GM23338 (cell line): ENCODE measurements around the gene CFAP299. TPM values are rescaled to one million over a fixed set of nuclear protein-coding genes. Genes with fewer than 3 reads are reported as not detected.

Source experiments
- ATAC-seq: fragments of 200-7000 bp; cut with Tn5 transposase; 3 replicates; pipeline ENCODE4 v1.9.1; 2020
- DNase-seq: peaks from one replicate; pipeline ENCODE4 v3.0.0-alpha.2; 2015; ENCODE audit warnings: low spot score
- H2AFZ ChIP-seq: fragments of 200-600 bp; sonication (generic); 2 replicates; pipeline ENCODE4 v1.8.0; 2016; ENCODE audit warnings: antibody characterized with exemption, mild to moderate bottlenecking, moderate library complexity
- H3F3A ChIP-seq: fragments of 200-600 bp; sonication (generic); replicated peaks from 2 replicates; pipeline ENCODE4 v1.8.0; 2017; ENCODE audit warnings: antibody characterized with exemption, mixed run types, low read depth
- H3K27ac ChIP-seq: fragments of 200-600 bp; sonication (generic); 2 replicates; pipeline ENCODE4 v1.6.1; 2016; ENCODE audit warnings: low read depth
- H3K27me3 ChIP-seq: fragments of 200-600 bp; sonication (generic); 2 replicates; pipeline ENCODE4 v1.8.0; 2016; ENCODE audit warnings: mild to moderate bottlenecking, mixed run types, moderate library complexity; ENCODE audit not compliant: insufficient read depth
- H3K36me3 ChIP-seq: fragments of 200-600 bp; sonication (generic); 2 replicates; pipeline ENCODE4 v1.8.0; 2016; ENCODE audit warnings: mild to moderate bottlenecking; ENCODE audit not compliant: insufficient read depth
- H3K4me1 ChIP-seq: fragments of 200-600 bp; sonication (generic); 2 replicates; pipeline ENCODE4 v1.8.0; 2016; ENCODE audit warnings: mild to moderate bottlenecking, moderate library complexity; ENCODE audit not compliant: insufficient read depth
- H3K4me2 ChIP-seq: fragments of 200-600 bp; sonication (generic); 2 replicates; pipeline ENCODE4 v1.7.1; 2017; ENCODE audit warnings: mixed run types
- H3K4me3 ChIP-seq: fragments of 200-600 bp; sonication (generic); 2 replicates; pipeline ENCODE4 v1.6.1; 2016; ENCODE audit warnings: mixed run types
- H3K79me2 ChIP-seq: fragments of 200-600 bp; sonication (generic); replicated peaks from 2 replicates; pipeline ENCODE4 v1.8.0; 2017; ENCODE audit warnings: mild to moderate bottlenecking; ENCODE audit not compliant: insufficient read depth
- H3K9me2 ChIP-seq: fragments of 200-600 bp; sonication (generic); 2 replicates; pipeline ENCODE4 v1.8.0; 2017; ENCODE audit not compliant: insufficient read depth
- H4K20me1 ChIP-seq: fragments of 200-600 bp; sonication (generic); replicated peaks from 2 replicates; pipeline ENCODE4 v1.8.0; 2017; ENCODE audit warnings: mild to moderate bottlenecking; ENCODE audit not compliant: insufficient read depth
- H3K27ac Mint-ChIP-seq: 2 replicates; pipeline ENCODE4 v1.8.0; 2020; ENCODE audit warnings: inconsistent platforms, mild to moderate bottlenecking, moderate library complexity, mixed read lengths
- H3K27me3 Mint-ChIP-seq: 3 replicates; pipeline ENCODE4 v1.8.0; 2022; ENCODE audit warnings: low read depth, mild to moderate bottlenecking, moderate library complexity, mixed read lengths, inconsistent platforms; ENCODE audit not compliant: insufficient read depth, poor library complexity
- H3K36me3 Mint-ChIP-seq: 3 replicates; pipeline ENCODE4 v1.8.0; 2021; ENCODE audit warnings: low read depth, mild to moderate bottlenecking, inconsistent platforms, moderate library complexity, mixed read lengths
- H3K4me1 Mint-ChIP-seq: 3 replicates; pipeline ENCODE4 v1.8.0; 2020; ENCODE audit warnings: mild to moderate bottlenecking, inconsistent platforms, mixed read lengths
- H3K4me3 Mint-ChIP-seq: 3 replicates; pipeline ENCODE4 v1.8.0; 2021; ENCODE audit warnings: moderate library complexity, mild to moderate bottlenecking, inconsistent platforms, mixed read lengths
- H3K9me3 Mint-ChIP-seq: 3 replicates; pipeline ENCODE4 v1.8.0; 2020; ENCODE audit warnings: moderate library complexity, mild to moderate bottlenecking, inconsistent platforms, mixed read lengths
- CREB1 ChIP-seq: fragments of 250-450 bp; sonication (Bioruptor Pico); IDR thresholded peaks from 2 replicates; pipeline ENCODE4 v1.5.0; 2020; ENCODE audit warnings: low read depth, mild to moderate bottlenecking, moderate library complexity
- EZH2 ChIP-seq: fragments of 200-600 bp; sonication (generic); IDR thresholded peaks from one replicate; pipeline ENCODE4 v1.8.0; 2017; ENCODE audit warnings: antibody characterized with exemption, mild to moderate bottlenecking, low read depth; ENCODE audit not compliant: unreplicated experiment
- EZH2phosphoT487 ChIP-seq: fragments of 200-600 bp; sonication (generic); IDR thresholded peaks from one replicate; pipeline ENCODE4 v1.8.1; 2018; ENCODE audit warnings: antibody characterized with exemption; ENCODE audit not compliant: unreplicated experiment
- JUNB ChIP-seq: IDR thresholded peaks from one replicate; pipeline ENCODE4 v1.6.1; 2016; ENCODE audit warnings: antibody characterized with exemption; ENCODE audit not compliant: unreplicated experiment
- NANOG ChIP-seq: IDR thresholded peaks from 2 replicates; pipeline ENCODE4 v1.6.1; 2016; ENCODE audit warnings: antibody characterized with exemption, borderline replicate concordance
- POLR2AphosphoS5 ChIP-seq: IDR thresholded peaks from 2 replicates; pipeline ENCODE4 v1.6.1; 2016; ENCODE audit warnings: antibody characterized with exemption, low read depth
- STAT1 ChIP-seq: IDR thresholded peaks from one replicate; pipeline ENCODE4 v1.6.1; 2016; ENCODE audit warnings: antibody characterized with exemption; ENCODE audit not compliant: unreplicated experiment
- ZNF114 ChIP-seq: fragments of 250-450 bp; sonication (Bioruptor Pico); IDR thresholded peaks from 2 replicates; pipeline ENCODE4 v1.5.0; 2020; ENCODE audit warnings: mild to moderate bottlenecking, moderate library complexity
- ZNF331 ChIP-seq: fragments of 250-450 bp; sonication (Bioruptor Pico); IDR thresholded peaks from 2 replicates; pipeline ENCODE4 v1.5.0; 2020; ENCODE audit warnings: low read depth, mild to moderate bottlenecking, moderate library complexity
- polyA plus RNA-seq: library from polyadenylated mRNA; unstranded; fragments of >200 nt; fragmentation: Nextera tagmentation; extraction: Ambion mirVana; gene quantifications from 2 replicates; pipeline ENCODE4 v1.2.1, GENCODE V29; 2016
- total RNA-seq: library from RNA; depleted of rRNA; stranded (reverse); fragments of >200 nt; shearing (Covaris generic); gene quantifications from 2 replicates; pipeline ENCODE4 v1.2.3, GENCODE V29; 2014
- TF ChIP-seq, protein P1 (sequence below): fragments of 250-450 bp; sonication (Bioruptor Pico); IDR thresholded peaks from 2 replicates; pipeline ENCODE4 v1.5.0; 2020; ENCODE audit warnings: mild to moderate bottlenecking, moderate library complexity
- TF ChIP-seq, protein P2 (sequence below), 2 experiments: fragments of 200-600 bp in 1 of 2; sonication (generic) in 1 of 2; conservative IDR thresholded peaks; 2 replicates each; pipeline versions ENCODE4 v1.5.1 to v1.6.1; 2016 to 2017; ENCODE audit warnings: antibody characterized with exemption in 2 of 2, low read depth in 2 of 2, mild to moderate bottlenecking in 2 of 2, moderate library complexity in 1 of 2
- TF ChIP-seq, protein P3 (sequence below): IDR thresholded peaks from 2 replicates; pipeline ENCODE4 v1.6.1; 2016; ENCODE audit warnings: antibody characterized with exemption
- TF ChIP-seq, protein P4 (sequence below): IDR thresholded peaks from one replicate; pipeline ENCODE4 v1.6.1; 2018; ENCODE audit warnings: antibody characterized with exemption; ENCODE audit not compliant: unreplicated experiment

CFAP299 gene
- total and polyA plus RNA-seq, 2 experiments from 2014 or later: not detected

DNA sequence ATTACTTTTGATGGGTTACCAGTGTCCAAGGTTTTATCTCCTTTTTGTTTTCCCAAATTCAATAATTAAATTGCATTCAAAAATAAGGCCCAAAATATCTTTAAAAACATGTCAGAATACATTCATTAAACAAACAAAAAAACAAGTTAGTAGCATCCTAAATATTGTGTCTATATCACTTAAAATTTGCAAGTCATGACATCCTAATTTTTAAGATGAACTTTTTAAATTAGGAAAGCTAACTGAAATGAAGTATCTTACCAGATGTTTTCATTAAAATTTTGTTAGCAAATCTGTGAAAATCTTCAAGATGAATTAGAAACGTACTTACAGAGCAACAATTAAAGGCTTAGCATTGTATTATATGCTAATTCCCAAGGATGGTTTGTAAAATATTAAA lies 962 bp upstream of the CFAP299 start:
- H3K4me3 ChIP-seq: no peak overlapping the region
- no peaks in the 10 kb centered on the region for H3F3A ChIP-seq
- H3K27me3 Mint-ChIP-seq: peaks cover 12% of the 10 kb centered on the region
- H3K9me2 ChIP-seq: no peaks in the 10 kb centered on the region
- DNase-seq (no peak), ATAC-seq (no peak)
- H3K27ac ChIP-seq: no peak overlapping the region
- TF ChIP-seq JUNB (no peak), NANOG (no peak), EZH2 (no peak), ZNF114 (no peak), POLR2AphosphoS5 (no peak), CREB1 (CRISPR knock-in tag) (no peak), EZH2phosphoT487 (no peak), STAT1 (no peak), ZNF331 (CRISPR knock-in tag) (no peak)
- TF ChIP-seq, protein P1, sequence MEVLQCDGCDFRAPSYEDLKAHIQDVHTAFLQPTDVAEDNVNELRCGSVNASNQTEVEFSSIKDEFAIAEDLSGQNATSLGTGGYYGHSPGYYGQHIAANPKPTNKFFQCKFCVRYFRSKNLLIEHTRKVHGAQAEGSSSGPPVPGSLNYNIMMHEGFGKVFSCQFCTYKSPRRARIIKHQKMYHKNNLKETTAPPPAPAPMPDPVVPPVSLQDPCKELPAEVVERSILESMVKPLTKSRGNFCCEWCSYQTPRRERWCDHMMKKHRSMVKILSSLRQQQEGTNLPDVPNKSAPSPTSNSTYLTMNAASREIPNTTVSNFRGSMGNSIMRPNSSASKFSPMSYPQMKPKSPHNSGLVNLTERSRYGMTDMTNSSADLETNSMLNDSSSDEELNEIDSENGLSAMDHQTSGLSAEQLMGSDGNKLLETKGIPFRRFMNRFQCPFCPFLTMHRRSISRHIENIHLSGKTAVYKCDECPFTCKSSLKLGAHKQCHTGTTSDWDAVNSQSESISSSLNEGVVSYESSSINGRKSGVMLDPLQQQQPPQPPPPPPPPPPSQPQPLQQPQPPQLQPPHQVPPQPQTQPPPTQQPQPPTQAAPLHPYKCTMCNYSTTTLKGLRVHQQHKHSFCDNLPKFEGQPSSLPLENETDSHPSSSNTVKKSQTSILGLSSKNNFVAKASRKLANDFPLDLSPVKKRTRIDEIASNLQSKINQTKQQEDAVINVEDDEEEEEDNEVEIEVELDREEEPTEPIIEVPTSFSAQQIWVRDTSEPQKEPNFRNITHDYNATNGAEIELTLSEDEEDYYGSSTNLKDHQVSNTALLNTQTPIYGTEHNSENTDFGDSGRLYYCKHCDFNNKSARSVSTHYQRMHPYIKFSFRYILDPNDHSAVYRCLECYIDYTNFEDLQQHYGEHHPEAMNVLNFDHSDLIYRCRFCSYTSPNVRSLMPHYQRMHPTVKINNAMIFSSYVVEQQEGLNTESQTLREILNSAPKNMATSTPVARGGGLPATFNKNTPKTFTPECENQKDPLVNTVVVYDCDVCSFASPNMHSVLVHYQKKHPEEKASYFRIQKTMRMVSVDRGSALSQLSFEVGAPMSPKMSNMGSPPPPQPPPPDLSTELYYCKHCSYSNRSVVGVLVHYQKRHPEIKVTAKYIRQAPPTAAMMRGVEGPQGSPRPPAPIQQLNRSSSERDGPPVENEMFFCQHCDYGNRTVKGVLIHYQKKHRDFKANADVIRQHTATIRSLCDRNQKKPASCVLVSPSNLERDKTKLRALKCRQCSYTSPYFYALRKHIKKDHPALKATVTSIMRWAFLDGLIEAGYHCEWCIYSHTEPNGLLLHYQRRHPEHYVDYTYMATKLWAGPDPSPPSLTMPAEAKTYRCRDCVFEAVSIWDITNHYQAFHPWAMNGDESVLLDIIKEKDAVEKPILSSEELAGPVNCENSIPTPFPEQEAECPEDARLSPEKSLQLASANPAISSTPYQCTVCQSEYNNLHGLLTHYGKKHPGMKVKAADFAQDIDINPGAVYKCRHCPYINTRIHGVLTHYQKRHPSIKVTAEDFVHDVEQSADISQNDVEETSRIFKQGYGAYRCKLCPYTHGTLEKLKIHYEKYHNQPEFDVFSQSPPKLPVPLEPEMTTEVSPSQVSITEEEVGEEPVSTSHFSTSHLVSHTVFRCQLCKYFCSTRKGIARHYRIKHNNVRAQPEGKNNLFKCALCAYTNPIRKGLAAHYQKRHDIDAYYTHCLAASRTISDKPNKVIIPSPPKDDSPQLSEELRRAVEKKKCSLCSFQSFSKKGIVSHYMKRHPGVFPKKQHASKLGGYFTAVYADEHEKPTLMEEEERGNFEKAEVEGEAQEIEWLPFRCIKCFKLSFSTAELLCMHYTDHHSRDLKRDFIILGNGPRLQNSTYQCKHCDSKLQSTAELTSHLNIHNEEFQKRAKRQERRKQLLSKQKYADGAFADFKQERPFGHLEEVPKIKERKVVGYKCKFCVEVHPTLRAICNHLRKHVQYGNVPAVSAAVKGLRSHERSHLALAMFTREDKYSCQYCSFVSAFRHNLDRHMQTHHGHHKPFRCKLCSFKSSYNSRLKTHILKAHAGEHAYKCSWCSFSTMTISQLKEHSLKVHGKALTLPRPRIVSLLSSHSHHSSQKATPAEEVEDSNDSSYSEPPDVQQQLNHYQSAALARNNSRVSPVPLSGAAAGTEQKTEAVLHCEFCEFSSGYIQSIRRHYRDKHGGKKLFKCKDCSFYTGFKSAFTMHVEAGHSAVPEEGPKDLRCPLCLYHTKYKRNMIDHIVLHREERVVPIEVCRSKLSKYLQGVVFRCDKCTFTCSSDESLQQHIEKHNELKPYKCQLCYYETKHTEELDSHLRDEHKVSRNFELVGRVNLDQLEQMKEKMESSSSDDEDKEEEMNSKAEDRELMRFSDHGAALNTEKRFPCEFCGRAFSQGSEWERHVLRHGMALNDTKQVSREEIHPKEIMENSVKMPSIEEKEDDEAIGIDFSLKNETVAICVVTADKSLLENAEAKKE (CRISPR knock-in tag): no peak
- TF ChIP-seq, protein P2, sequence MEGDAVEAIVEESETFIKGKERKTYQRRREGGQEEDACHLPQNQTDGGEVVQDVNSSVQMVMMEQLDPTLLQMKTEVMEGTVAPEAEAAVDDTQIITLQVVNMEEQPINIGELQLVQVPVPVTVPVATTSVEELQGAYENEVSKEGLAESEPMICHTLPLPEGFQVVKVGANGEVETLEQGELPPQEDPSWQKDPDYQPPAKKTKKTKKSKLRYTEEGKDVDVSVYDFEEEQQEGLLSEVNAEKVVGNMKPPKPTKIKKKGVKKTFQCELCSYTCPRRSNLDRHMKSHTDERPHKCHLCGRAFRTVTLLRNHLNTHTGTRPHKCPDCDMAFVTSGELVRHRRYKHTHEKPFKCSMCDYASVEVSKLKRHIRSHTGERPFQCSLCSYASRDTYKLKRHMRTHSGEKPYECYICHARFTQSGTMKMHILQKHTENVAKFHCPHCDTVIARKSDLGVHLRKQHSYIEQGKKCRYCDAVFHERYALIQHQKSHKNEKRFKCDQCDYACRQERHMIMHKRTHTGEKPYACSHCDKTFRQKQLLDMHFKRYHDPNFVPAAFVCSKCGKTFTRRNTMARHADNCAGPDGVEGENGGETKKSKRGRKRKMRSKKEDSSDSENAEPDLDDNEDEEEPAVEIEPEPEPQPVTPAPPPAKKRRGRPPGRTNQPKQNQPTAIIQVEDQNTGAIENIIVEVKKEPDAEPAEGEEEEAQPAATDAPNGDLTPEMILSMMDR (conservative IDR thresholded peaks at IDR 0.05; ENCODE audit: low read depth in 2 of 2): no peak
- TF ChIP-seq, protein P3, sequence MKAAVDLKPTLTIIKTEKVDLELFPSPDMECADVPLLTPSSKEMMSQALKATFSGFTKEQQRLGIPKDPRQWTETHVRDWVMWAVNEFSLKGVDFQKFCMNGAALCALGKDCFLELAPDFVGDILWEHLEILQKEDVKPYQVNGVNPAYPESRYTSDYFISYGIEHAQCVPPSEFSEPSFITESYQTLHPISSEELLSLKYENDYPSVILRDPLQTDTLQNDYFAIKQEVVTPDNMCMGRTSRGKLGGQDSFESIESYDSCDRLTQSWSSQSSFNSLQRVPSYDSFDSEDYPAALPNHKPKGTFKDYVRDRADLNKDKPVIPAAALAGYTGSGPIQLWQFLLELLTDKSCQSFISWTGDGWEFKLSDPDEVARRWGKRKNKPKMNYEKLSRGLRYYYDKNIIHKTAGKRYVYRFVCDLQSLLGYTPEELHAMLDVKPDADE: no peak
- TF ChIP-seq, protein P4, sequence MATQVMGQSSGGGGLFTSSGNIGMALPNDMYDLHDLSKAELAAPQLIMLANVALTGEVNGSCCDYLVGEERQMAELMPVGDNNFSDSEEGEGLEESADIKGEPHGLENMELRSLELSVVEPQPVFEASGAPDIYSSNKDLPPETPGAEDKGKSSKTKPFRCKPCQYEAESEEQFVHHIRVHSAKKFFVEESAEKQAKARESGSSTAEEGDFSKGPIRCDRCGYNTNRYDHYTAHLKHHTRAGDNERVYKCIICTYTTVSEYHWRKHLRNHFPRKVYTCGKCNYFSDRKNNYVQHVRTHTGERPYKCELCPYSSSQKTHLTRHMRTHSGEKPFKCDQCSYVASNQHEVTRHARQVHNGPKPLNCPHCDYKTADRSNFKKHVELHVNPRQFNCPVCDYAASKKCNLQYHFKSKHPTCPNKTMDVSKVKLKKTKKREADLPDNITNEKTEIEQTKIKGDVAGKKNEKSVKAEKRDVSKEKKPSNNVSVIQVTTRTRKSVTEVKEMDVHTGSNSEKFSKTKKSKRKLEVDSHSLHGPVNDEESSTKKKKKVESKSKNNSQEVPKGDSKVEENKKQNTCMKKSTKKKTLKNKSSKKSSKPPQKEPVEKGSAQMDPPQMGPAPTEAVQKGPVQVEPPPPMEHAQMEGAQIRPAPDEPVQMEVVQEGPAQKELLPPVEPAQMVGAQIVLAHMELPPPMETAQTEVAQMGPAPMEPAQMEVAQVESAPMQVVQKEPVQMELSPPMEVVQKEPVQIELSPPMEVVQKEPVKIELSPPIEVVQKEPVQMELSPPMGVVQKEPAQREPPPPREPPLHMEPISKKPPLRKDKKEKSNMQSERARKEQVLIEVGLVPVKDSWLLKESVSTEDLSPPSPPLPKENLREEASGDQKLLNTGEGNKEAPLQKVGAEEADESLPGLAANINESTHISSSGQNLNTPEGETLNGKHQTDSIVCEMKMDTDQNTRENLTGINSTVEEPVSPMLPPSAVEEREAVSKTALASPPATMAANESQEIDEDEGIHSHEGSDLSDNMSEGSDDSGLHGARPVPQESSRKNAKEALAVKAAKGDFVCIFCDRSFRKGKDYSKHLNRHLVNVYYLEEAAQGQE: no peak
- no peaks in the 10 kb centered on the region for H3K9me3 Mint-ChIP-seq
- no peaks in the 10 kb centered on the region for H3K79me2 ChIP-seq
- no peak overlapping the region for H2AFZ ChIP-seq
- no peaks in the 10 kb centered on the region for H3K36me3 ChIP-seq
- H3K4me1 Mint-ChIP-seq: peaks cover 2% of the 10 kb centered on the region; the same call in 1 of the 3 replicates
- H3K27me3 ChIP-seq: peaks cover 15% of the 10 kb centered on the region
- H3K36me3 Mint-ChIP-seq: no peaks in the 10 kb centered on the region
- no peak overlapping the region for H3K27ac Mint-ChIP-seq
- peaks cover 5% of the 10 kb centered on the region for H3K4me1 ChIP-seq
- 0 out of 2 replicates have a peak, but pooled peaks cover 2% of the 10 kb centered on the region for H4K20me1 ChIP-seq
- H3K4me3 Mint-ChIP-seq: no peak overlapping the region
- no peak overlapping the region for H3K4me2 ChIP-seq
